GM12864 (cell line): ENCODE measurements around the gene FOXE3.

Experiments used
- DNase-seq: peaks from one replicate; pipeline ENCODE4 v3.0.0-alpha.2; 2011; ENCODE audit warnings: low read depth
- H3K4me3 ChIP-seq: 2 replicates; pipeline ENCODE4 v1.5.1; 2011; ENCODE audit warnings: mild to moderate bottlenecking, low read depth, low read length, control low read depth
- CTCF ChIP-seq: IDR thresholded peaks from 2 replicates; pipeline ENCODE4 v1.5.1; 2011; ENCODE audit warnings: low read depth, mild to moderate bottlenecking, moderate library complexity, low read length, control low read depth, inconsistent platforms; ENCODE audit errors: missing control alignments

FOXE3 gene

DNA sequence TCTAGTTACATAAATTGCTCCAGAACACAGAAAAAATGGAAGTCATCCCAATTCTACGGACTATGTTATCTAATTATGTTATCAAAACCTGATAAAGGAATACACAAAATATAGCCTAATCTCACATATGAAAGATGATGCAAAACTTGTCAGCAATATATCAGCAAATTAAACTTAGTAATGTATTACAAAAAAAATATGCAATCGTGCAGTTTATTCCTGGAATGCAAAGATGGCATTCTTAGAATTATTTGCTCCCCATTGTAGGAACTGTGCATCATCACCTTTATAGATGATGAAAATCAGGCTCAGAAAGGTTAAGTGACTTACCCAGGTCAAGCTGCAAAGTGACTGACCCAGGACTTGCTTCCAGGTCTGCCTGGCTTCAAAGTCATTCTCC, 7.8 kb downstream of the FOXE3 start:
- no peak overlapping the region for H3K4me3 ChIP-seq
- DNase-seq, result no peak
- TF ChIP-seq CTCF, result no peak

DNA sequence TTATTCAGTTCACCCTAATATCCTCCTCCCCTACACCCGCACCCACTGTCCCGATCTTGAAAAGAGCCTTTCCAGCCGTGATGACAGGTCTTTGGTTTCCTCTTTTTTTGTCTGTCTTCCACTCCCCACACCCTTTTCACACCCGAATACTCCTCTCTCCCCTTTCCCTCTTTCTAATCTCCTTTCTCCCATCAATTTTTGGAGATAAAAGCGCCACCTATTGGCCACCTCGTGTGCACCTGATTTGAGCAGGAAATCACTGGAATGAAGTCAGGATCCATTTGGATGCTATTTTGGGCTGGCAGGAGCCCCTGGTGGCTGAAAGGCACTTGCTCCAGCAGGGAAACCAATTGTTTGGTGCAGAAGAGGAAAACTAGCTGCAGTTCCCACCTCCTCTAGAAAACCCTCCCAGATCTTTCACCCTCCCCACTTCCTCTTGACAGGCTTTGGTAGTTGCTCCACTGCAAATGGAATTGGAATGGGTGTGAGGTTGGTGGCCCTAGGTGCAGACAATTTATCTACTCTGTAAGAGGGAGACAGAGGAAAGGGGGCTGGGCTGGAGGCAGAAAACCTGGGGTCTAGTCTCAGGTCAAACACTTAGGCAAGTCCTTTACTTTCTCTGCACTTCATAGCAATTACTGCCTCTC, 8.4 kb downstream of the FOXE3 start:
- H3K4me3 ChIP-seq, result no peak overlapping the region
- no peak for DNase-seq
- peak; percentile 60 for TF ChIP-seq CTCF

GRCh38 chr1:47431534-47431933, 15.4 kb downstream of the FOXE3 start:
- DNase-seq, result no peak
- no peak overlapping the region for H3K4me3 ChIP-seq
- no peak for TF ChIP-seq CTCF

GRCh38 chr1:47432071-47433036, 16.3 kb downstream of the FOXE3 start:
- H3K4me3 ChIP-seq, result no peak overlapping the region
- no peak for DNase-seq
- TF ChIP-seq CTCF, result peak; percentile 69

- no peak for DNase-seq
- H3K4me3 ChIP-seq, result no peak overlapping the region
- no peak for TF ChIP-seq CTCF
Measured at GRCh38 chr1:47433037-47433421, 16.9 kb downstream of the FOXE3 start.

DNA sequence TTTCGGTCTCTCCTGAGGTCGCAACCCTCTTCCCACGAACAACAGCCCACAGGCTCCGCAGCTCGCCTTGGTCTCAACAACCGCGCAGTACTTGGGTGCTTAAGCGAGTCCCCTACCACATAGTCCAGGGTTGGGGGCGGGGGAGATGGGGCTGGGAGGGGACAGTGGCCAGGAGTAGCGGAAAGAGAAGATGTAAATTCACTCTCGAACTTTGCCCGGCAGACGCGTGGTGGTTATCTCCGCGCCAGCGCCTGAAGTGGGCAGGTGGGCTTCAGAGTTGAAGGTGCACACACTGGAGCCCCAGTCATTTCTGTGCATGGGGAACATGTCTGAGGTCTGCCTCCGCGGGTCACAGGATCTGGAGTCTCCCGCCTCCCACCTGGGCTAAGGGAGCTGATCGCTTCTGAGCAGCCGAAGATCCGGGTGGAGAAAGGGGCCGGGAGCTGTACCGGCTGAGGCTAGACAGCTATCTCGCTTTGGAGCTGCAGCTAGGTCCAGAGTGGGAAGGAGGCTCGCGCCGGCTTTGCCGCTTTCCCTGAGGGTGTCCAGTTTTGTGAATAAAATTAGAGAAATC, 17.5 kb downstream of the FOXE3 start:
- no peak overlapping the region for H3K4me3 ChIP-seq

More for the DNA sequence above, 17.5 kb downstream of the FOXE3 start:
- TF ChIP-seq CTCF, result no peak
- DNase-seq, result no peak
